GM18498 (cell line): ENCODE results near the gene LRRTM1.

ENCODE experiments used
- ATAC-seq: cut with Tn5 transposase; IDR thresholded peaks from one replicate; pipeline ENCODE4 v1.9.1; 2021; ENCODE audit warnings: mild to moderate bottlenecking, moderate library complexity; ENCODE audit not compliant: unreplicated experiment

Gene LRRTM1, protein sequence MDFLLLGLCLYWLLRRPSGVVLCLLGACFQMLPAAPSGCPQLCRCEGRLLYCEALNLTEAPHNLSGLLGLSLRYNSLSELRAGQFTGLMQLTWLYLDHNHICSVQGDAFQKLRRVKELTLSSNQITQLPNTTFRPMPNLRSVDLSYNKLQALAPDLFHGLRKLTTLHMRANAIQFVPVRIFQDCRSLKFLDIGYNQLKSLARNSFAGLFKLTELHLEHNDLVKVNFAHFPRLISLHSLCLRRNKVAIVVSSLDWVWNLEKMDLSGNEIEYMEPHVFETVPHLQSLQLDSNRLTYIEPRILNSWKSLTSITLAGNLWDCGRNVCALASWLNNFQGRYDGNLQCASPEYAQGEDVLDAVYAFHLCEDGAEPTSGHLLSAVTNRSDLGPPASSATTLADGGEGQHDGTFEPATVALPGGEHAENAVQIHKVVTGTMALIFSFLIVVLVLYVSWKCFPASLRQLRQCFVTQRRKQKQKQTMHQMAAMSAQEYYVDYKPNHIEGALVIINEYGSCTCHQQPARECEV

GRCh38 chr2:80303909-80304837, at the start of gene LRRTM1:
Gene LRRTM1 (minus strand): TSS chr2:80304752. CDS start chr2:80303819, 933 bp downstream.
- no peak for ATAC-seq

DNA sequence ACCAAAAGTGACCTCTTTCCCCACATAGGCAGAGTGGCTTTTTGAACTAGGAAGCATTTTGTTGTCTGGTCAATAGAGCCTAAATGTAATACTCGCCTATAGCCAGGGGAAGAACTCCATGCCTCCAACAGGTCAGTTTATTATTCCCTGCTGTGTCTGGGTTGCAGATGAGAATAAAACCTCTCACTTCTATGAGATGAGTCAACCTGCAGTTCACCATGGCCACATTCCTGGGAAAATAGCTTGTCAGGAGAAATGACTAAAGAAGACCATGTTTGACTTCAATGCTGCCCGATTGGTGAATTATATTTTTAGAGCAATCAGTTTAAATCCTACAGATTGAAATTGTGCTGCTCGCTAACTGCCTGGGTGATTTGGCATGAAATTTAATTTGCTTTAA, 46.7 kb upstream of the LRRTM1 start:
- ATAC-seq, result no peak

- ATAC-seq, result no peak
Observed at GRCh38 chr2:80348953-80349352, 44.4 kb upstream of the LRRTM1 start.

DNA sequence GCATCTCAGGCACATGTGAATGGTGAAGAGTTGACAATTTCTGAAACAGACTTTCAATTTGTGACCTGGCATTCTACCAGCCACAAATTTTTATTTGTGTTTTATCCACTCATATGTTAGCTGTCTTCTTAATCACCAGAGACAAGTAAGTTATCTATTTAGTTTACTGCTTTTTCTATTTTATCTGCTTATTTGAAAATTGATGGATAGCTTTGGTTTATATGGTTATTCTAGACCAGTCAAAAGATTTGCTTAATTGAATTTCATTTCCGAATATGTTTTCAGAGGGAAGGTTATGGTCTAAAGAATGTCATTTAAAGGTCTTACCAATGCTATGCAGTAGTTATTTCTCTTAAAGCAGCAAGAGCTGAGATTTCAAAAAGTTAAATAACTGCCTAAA, 43.5 kb upstream of the LRRTM1 start:
- ATAC-seq, result no peak

GRCh38 chr2:80340022-80340421, 35.5 kb upstream of the LRRTM1 start:
- no peak for ATAC-seq

DNA sequence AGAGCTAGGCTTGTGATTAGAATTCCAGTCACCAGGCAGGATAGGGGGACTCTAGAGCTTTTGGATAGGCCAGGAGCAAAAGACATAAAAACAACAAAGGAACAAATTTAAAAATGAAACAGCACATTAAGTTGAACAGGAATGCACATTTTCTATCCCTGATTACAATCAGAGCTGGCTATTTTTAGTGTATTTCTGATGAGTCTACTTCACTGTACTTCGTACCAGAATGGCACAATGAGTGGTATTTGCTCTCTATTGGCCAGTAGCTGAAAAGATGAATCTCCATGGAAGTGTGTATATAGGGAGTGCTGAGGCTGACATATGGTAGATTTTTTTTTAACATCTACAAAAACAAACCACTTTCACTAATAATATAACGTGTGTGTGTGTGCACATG, 34.2 kb upstream of the LRRTM1 start:
- no peak for ATAC-seq

DNA sequence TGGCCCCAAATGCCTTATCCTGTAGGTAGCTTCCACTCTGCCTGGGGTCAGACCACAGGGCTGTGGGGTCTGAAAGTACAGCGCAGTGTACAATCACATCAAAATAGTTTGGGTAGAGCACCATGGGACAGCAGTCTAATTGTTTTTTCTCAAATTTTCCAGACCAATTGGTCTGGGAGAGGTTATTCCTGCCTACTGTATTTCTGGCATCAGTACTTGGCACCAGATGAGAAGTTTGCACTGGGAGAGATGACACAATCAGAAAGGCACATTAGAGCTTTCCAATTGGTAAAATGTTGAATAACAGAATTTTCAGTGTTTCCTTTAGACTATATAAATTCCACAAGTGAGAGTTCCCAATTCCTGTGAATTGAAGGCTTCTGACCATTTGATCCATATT, 30.9 kb upstream of the LRRTM1 start:
- ATAC-seq, result no peak

- no peak for ATAC-seq
Observed at GRCh38 chr2:80333886-80334285, 29.3 kb upstream of the LRRTM1 start.

DNA sequence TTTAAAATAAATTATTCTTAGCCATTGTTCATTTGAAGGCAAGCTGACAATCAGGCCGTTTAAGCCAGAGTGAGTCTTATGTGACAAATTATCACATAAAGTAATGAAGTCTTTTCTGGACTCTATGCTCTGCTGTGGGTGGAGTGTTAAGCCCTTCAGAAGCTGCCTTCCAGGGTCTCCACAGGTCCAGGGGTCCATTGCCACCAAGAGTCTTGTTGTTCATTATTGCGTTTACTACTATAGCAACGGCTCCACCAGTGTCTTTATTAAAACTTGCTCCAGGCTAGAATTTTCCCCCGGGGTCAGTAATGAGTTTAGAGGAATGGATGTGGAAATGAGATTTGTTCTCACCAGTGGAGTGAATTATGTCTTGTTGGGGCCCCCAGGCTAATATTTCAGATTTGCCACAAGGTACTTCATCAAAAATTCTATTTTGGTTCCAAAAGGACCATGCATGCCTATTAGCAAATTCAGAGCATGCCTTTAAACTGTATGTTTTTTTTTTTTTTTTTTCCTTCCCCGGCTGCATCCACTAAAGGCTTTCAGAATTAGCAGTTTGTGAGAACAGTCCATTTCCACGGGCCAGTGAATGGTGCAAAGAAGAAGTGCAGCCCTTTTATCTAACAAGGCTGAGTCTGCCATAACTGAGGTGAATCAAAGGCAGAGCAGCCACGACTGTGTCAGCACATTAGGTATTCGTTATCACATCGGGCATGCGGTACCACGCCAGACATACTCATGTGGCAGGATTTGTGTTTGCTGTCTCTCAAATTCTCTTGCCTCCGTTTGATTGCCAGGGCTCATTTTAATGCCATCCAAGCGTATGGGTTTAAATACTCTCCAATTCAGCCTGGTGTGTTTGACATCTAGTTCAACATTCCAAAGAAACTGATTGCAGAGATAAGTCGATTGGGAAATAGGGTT, 26.2 kb upstream of the LRRTM1 start:
- no peak for ATAC-seq

DNA sequence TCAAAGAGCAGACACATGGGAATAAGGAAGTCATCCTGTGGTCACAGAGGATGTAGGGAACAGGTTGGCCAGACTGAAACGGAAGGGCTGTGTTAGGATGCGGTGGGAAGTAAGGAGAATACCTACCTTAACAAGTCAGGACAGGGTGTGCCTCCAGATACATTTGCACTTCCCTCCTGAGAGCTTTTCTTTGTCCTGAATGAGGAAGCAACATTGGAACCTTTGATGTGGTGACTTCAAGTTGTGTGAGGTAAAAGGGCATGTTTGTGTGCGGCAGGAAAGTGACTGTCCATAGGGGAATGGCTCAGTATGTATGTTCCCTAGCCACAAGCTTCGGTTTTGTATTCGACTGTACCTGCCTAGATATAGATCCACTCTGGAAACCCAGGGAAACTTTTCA, 24.9 kb upstream of the LRRTM1 start:
- ATAC-seq, result no peak

DNA sequence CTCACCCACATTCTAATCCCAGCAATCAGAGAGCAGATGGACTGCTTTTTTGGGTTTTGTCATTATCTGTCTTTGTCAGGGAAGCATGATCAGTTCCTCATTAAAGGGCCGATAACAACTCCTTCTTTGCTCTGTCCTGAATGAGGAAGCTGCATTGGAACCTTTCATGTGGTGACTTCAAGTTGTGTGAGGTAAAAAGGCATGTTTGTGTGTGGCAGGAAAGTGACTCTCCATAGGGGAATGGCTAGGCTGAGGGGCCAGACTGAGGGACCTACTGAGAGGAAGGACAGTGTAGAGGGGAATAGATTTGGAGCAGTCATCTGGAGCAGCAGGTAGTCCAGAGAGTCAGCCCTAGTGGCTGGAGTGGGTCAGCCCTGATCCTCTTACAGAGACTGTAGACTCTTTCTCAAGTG, 23.6 kb upstream of the LRRTM1 start:
- no peak for ATAC-seq

- ATAC-seq, result no peak
Observed at GRCh38 chr2:80326861-80327260, 22.3 kb upstream of the LRRTM1 start.

DNA sequence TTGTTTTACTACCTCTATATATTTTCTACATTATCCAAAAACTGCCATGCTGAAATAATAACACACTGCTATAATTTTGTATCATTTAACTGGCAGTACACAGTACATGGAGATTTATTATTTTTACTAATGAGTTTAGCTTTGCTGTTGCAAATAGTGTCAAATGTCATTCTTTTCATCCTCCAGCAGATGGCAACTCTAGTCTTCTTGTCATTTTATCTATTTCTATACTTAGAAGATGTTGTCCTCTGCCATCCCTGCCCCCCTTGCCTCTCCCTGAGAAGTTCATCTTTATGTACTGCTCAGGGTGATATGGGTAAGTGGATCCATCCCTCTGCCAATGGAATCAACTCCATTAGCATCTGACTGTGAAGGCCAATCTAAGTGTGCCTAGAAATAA, 21.7 kb upstream of the LRRTM1 start:
- no peak for ATAC-seq

GRCh38 chr2:80324525-80324924, 20.0 kb upstream of the LRRTM1 start:
- ATAC-seq, result no peak

DNA sequence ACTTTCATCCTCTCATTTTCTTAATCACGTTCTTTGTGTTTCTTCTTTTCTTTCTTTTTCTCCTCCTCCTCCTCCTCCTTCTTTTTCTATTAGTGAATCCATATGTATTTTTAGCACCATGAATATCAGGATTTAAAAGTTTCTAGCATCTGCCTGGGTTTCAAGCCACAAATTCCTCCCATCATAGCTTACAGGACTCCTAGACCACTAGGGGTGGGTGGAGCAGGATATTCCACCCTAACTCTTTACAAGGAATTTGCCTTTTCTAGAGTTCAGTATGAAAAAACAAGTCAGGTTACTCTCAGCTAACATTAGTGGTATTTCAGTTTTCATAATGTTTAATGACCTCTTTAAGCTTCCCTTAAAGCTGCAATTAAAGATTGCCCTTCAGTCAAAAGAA, 19.1 kb upstream of the LRRTM1 start:
- no peak for ATAC-seq

DNA sequence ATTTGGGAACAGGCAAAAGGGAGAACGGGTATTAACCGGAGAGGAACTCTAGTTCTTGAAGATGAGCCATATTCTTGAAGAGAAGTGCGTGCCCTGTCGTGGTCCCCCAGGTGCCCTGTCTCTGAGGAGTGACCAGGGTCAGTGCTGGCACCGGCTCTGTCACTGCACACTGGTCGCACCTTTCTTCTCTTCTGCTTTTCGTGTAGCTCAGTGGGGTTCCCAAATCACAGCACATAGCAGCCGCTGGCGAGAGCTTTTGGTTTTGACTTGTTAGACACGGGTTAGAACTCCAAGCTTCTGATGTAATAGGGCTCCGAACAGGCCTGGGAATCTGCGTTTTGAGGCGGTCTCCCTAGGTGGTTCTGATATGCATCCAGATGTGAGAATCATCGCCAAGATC, 18.4 kb upstream of the LRRTM1 start:
- ATAC-seq, result no peak

GRCh38 chr2:80322311-80322920, 17.9 kb upstream of the LRRTM1 start:
- no peak for ATAC-seq

- no peak for ATAC-seq
Observed at GRCh38 chr2:80312282-80312839, 7.8 kb upstream of the LRRTM1 start.

DNA sequence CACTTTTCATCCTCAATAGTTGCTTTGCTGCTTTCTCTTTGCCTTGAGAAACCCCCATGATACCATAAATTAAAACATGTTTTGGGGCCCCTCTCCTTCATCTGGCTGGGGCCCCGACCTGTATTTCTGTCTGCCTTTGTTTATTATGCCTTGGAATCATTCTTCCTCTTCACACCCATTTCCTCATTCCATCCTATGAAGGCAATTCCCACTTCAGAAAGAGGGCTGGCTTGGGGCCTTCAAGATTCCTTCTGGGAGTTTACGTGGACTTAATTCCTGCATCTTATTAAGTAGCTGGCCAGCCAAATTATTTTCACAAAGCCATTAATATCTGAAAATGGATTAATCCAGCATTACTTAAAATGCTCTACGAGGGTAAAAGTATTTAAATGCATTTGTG, 6.8 kb upstream of the LRRTM1 start:
- ATAC-seq, result no peak
